DOHH2 (cell line): Measurements from ENCODE around the gene ADTRP.

Experiments used
- H3F3A ChIP-seq: fragments of 200-600 bp; sonication (generic), shearing (Covaris generic); 2 replicates; pipeline ENCODE4 v1.6.0; 2016; ENCODE audit warnings: antibody characterized with exemption, mild to moderate bottlenecking; ENCODE audit not compliant: control insufficient read depth, insufficient read depth
- H3K27ac ChIP-seq: fragments of 200-600 bp; sonication (generic); 2 replicates; pipeline ENCODE4 v1.5.1; 2014; ENCODE audit warnings: low read depth, mild to moderate bottlenecking, low read length, moderate library complexity
- H3K27me3 ChIP-seq: fragments of 200-600 bp; sonication (generic); 2 replicates; pipeline ENCODE4 v1.6.1; 2014; ENCODE audit warnings: mild to moderate bottlenecking, low read length, mixed read lengths; ENCODE audit not compliant: control insufficient read depth
- H3K36me3 ChIP-seq: fragments of 200-600 bp; sonication (generic); 2 replicates; pipeline ENCODE4 v1.6.1; 2014; ENCODE audit warnings: mild to moderate bottlenecking, low read length, moderate library complexity, mixed read lengths; ENCODE audit not compliant: control insufficient read depth
- H3K4me1 ChIP-seq: fragments of 200-600 bp; sonication (generic); 2 replicates; pipeline ENCODE4 v1.6.1; 2014; ENCODE audit warnings: mild to moderate bottlenecking, low read length, mixed read lengths; ENCODE audit not compliant: control insufficient read depth
- H3K4me2 ChIP-seq: fragments of 200-600 bp; sonication (generic); 2 replicates; pipeline ENCODE4 v1.6.0; 2014; ENCODE audit warnings: mild to moderate bottlenecking, low read length, moderate library complexity
- H3K4me3 ChIP-seq: fragments of 200-600 bp; sonication (generic); 2 replicates; pipeline ENCODE4 v1.5.1; 2014; ENCODE audit warnings: mild to moderate bottlenecking, low read length, mixed read lengths
- H3K79me2 ChIP-seq: fragments of 200-600 bp; sonication (generic); 2 replicates; pipeline ENCODE4 v1.6.1; 2014; ENCODE audit warnings: mild to moderate bottlenecking, low read length, mixed read lengths; ENCODE audit not compliant: control insufficient read depth
- H3K9me2 ChIP-seq: fragments of 200-600 bp; sonication (generic); replicated peaks from 2 replicates; pipeline ENCODE4 v1.6.1; 2014; ENCODE audit warnings: mild to moderate bottlenecking, low read length, mixed read lengths; ENCODE audit not compliant: control insufficient read depth
- H3K9me3 ChIP-seq: fragments of 200-600 bp; sonication (generic); 2 replicates; pipeline ENCODE4 v1.6.1; 2014; ENCODE audit warnings: antibody characterized with exemption, low read length, mixed read lengths; ENCODE audit not compliant: control insufficient read depth, insufficient read depth
- H4K20me1 ChIP-seq: fragments of 200-600 bp; sonication (generic); 2 replicates; pipeline ENCODE4 v1.6.0; 2014; ENCODE audit warnings: low read depth, mild to moderate bottlenecking, antibody characterized with exemption, low read length, moderate library complexity; ENCODE audit not compliant: control insufficient read depth, insufficient read depth
- EZH2phosphoT487 ChIP-seq: fragments of 200-600 bp; sonication (generic); IDR thresholded peaks from 2 replicates; pipeline ENCODE4 v1.6.1; 2017; ENCODE audit warnings: borderline replicate concordance, mild to moderate bottlenecking, antibody characterized with exemption, low read length, moderate library complexity, mixed read lengths
- TF ChIP-seq, protein P1 (sequence below): fragments of 200-600 bp; sonication (generic); IDR thresholded peaks from one replicate; pipeline ENCODE4 v1.5.1; 2014; ENCODE audit warnings: antibody characterized with exemption, mild to moderate bottlenecking, low read depth, low read length; ENCODE audit not compliant: poor library complexity, severe bottlenecking

The ADTRP gene

DNA sequence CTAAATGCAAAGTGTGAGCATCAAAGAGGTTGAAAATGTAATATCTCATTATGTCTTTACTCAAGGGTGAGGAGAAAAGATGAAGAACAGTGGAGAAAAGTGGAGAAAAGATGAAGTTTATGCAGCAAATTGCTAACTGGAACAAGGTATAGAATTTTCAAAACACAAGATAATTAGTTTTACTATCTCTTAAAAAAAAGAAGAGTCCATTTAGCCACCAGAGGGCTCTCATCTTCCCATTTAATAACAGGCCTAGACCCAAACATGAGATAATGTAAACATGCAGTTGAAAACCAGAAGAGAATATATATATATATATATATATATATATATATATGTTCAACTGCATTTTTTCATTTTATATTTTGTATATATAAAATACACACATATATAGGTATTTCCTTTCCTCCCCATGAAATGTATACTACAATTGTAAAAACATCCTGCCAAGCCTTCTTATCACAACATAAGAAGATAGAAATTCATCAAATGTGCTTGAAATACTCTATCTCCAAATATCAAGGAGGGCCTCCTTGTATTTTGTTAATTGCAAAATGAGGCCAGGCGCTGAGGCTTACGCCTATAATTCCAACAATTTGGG lies 78.4 kb downstream of the ADTRP start:
- Histone ChIP-seq H3K4me2 (no peak overlapping the region), H3K36me3 (no peaks in the 10 kb centered on the region), H3F3A (no peaks in the 10 kb centered on the region), H3K4me1 (no peaks in the 10 kb centered on the region), H4K20me1 (no peaks in the 10 kb centered on the region), H3K79me2 (no peaks in the 10 kb centered on the region), H3K9me3 (no peaks in the 10 kb centered on the region), H3K4me3 (no peak overlapping the region), H3K27me3 (no peaks in the 10 kb centered on the region; the same call in 1 of the 2 replicates), H3K9me2 (no peaks in the 10 kb centered on the region), H3K27ac (no peak overlapping the region)
- no peak for TF ChIP-seq EZH2phosphoT487
- TF ChIP-seq, protein P1, sequence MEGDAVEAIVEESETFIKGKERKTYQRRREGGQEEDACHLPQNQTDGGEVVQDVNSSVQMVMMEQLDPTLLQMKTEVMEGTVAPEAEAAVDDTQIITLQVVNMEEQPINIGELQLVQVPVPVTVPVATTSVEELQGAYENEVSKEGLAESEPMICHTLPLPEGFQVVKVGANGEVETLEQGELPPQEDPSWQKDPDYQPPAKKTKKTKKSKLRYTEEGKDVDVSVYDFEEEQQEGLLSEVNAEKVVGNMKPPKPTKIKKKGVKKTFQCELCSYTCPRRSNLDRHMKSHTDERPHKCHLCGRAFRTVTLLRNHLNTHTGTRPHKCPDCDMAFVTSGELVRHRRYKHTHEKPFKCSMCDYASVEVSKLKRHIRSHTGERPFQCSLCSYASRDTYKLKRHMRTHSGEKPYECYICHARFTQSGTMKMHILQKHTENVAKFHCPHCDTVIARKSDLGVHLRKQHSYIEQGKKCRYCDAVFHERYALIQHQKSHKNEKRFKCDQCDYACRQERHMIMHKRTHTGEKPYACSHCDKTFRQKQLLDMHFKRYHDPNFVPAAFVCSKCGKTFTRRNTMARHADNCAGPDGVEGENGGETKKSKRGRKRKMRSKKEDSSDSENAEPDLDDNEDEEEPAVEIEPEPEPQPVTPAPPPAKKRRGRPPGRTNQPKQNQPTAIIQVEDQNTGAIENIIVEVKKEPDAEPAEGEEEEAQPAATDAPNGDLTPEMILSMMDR, result no peak

DNA sequence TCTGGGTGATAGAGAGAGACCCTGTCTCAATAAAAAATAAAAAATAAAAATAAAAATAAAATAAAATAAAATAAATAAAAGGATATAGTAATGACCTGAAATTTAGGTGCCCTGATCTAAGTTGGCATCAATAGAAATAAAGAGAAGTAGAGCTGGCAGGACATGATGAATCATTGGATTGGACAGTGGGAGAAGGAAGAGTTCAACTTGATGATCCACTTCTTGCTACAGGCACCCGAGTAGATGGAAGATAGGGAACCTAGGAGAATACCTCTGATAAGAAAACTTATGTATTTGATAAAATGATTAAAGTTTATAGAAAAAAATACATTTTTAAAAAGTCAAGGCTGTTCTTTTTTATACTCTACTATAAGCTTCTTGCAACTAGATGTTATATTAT lies 79.0 kb downstream of the ADTRP start:
- H3K79me2 ChIP-seq, result no peaks in the 10 kb centered on the region

DNA sequence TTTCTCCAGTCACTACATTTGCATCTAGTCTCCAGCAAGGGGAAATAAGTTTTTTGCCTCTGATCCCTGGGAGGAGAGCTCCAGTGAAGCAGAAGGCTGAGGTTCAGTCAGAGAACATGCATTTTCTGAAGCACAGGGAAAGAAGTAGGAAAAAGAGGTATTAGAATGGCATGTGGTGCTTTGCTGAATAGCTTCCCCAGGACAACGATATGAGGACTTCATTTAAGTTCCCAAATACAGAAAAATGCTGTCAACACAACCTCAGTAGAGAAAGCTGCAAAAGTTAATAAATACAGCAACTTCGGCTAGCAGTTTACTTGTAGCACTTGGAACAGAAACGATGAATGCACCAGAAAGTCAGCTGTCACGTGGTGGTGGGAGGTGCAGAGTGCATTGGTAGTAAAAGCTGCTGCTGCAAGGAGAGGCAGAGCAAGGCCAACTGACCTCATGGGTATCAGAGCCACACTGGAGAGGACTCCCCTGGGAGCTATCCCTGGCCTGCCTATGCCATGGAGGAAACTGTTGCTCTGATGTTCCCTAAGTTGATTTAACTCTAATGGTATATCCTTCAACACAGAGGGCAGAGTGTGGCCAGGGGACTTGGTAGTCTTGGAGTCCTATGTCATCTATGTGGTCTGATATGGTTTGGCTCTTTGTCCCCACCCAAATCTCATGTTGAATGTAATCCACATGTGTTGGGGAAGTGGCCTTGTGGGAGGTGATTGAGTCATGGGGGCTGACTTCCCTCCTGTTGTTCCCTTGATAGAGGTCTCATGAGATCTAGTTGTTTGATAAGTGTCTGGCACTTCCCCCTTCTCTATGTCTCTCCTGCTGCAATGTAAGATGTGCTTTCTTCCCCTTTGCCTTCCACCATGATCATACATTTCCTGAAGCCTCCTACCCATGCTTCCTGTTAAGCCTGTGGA lies 85.9 kb downstream of the ADTRP start:
- H3K79me2 ChIP-seq, result no peaks in the 10 kb centered on the region
- no peak for TF ChIP-seq EZH2phosphoT487
- TF ChIP-seq, protein P1, result no peak
- no peak overlapping the region for H3K4me3 ChIP-seq
- no peaks in the 10 kb centered on the region for H4K20me1 ChIP-seq
- no peaks in the 10 kb centered on the region for H3K9me2 ChIP-seq
- no peak overlapping the region for H3K4me2 ChIP-seq
- no peaks in the 10 kb centered on the region for H3K36me3 ChIP-seq
- no peaks in the 10 kb centered on the region; the same call in 1 of the 2 replicates for H3K27me3 ChIP-seq
- H3K4me1 ChIP-seq, result no peaks in the 10 kb centered on the region
- H3K9me3 ChIP-seq, result no peaks in the 10 kb centered on the region
- H3K27ac ChIP-seq, result no peak overlapping the region
- no peaks in the 10 kb centered on the region for H3F3A ChIP-seq

More for the DNA sequence above, 79.0 kb downstream of the ADTRP start:
- Histone ChIP-seq H4K20me1 (no peaks in the 10 kb centered on the region), H3K27me3 (no peaks in the 10 kb centered on the region; the same call in 1 of the 2 replicates), H3K36me3 (no peaks in the 10 kb centered on the region), H3K27ac (no peak overlapping the region), H3K4me1 (no peaks in the 10 kb centered on the region), H3K4me2 (no peak overlapping the region), H3F3A (no peaks in the 10 kb centered on the region), H3K9me2 (no peaks in the 10 kb centered on the region), H3K9me3 (no peaks in the 10 kb centered on the region), H3K4me3 (no peak overlapping the region)
- no peak for TF ChIP-seq EZH2phosphoT487
- TF ChIP-seq, protein P1, result no peak
